ENCODE measurements around the gene KLK12.

- TF ChIP-seq EZH2 (IDR thresholded peaks at IDR 0.05): no peak
- TF ChIP-seq POLR2AphosphoS5 (IDR thresholded peaks at IDR 0.05; ENCODE audit: borderline replicate concordance, low read depth, low read length): no peak
- no peak for TF ChIP-seq FOXP2 (optimal IDR thresholded peaks at IDR 0.05; ENCODE audit: control extremely low read depth, extremely low read length, insufficient read depth)
Observed at GRCh38 chr19:51006406-51006805, 28.4 kb downstream of the KLK12 start.

Data from SK-N-MC (cell line).